ENCODE data around the gene TSPAN31.
A peak's percentile ranks its signal among the peaks of the same experiment; 100 is the strongest.

TSPAN31 gene

DNA sequence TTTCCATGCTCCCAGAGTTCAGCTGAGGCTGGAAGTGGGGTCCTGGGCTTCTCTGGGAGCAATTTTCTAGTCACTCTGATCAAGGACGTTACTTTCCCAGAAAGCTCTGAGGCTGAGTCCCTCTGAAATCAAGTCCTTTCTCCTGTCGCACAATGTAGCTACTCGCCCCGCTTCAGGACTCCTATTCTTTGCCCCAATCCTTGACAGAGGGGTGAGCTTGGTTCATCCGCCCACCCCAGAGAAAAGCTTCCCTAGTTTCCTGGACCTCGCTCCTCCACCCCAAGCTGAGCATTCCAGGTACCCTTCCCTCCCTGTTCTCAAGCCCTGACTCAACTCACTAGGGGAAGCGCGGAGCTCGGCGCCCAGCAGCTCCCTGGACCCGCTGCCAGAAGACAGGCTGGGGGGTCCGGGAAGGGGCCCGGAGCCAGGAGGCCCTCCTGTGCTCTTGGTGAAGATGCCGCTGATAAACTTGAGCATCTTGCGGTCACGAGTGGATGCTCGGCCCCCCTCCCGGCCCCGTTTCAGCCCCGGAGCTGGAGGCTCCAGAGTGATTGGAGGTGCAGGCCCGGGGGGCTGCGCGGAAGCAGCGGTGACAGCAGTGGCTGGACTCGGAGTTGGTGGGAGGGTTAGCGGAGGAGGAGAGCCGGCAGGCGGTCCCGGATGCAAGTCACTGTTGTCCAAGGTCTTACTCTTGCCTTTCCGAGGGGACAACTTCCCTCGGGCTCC, 7.9 kb upstream of the TSPAN31 start:
- DNase-seq, result no peak

DNA sequence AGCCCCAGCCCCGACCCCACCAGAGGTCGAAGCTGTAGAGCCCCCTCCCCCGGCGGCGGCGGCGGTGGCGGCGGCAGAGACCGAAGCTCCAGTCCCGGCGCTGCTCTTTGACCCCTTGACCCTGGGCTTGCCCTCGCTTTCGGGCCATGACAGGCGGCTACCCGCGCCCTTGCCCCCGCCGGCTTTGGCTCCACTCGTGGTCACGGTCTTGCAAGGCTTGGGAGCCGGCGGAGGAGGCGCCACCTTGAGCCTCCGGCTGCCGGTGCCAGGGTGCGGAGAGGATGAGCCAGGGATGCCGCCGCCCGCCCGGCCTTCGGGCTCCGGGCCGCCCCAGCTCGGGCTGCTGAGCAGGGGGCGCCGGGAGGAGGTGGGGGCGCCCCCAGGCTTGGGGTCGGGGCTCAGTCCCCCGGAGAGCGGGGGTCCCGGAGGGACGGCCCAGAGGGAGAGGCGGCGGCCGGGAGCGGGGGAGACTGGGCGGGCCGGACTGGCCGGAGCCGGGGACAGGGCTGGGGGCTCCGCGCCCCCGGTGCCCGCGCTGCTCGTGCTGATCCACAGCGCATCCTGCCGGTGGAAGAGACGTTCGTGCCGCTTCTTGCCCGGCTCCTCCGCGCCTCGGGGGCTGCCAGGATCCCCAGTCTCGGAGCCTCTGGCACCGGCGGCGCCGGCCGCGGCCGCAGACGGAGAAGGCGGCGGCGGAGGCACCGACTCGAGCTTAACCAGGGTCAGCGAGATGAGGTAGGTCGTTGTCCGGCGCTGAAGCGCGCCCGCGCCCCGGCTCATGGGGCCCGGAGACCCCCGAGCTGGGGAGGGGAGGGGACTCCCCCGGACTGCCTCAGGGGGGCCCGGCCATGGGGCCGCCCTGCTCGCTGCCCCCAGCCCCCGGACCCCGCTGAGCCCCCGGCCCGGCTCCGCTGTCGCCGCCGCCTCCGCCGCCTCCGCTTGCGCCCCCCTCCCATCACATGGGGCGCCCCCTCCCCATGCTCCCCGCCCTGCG, 7.1 kb upstream of the TSPAN31 start:
- no peak for DNase-seq

DNA sequence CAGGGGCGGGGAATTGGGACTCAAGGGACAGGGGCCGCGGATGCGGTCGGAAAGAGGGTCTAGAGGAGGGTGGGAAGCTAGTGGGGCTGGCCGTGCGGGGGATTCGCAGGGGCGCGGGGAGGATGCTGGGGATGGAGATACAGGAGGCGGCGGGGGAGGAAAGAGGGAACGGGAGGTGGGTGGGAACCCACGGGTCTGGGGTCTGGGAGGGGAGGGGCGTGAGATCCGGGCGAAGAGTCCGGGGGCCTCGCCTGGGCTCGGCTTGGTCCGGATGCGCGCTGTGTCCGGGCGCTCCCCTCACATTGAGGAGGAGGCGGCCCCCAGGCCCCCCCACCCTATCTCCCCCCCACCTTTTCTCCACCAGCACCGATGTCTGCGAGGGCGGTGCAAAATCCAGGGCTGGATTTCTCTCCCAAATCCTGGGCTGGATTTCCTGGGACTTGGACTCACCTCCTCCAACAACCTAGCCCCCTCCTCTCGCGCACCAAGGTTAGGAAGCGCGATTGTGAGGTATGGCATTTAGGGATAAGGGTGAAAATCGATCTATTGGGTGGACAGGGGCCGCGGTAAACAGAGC, 6.1 kb upstream of the TSPAN31 start, which contains the start of gene AGAP2:
AGAP2 (minus strand) TSS at position 82 of the 577 bp plus-strand sequence. CDS start 496 bp downstream, outside the sequence.
- DNase-seq, result no peak

DNA sequence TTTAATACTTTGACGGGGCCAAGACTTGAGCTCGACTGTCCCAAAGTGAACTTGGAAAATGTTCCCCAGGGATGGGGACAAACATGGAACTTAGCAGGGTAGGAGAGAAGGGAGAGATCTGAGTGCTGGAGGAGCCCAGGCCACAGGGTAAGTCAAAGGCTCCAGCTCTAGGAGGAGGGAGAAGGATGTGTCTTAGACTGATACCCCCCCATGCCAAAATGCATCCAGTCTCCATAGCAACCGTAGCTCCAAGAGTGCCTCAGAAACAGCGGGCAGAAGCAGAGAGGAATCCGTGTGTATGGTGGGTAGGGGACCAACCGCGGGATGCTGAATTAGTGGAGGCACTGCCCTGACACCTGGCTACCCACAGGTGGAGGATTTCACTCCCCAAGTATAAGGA, 5.5 kb upstream of the TSPAN31 start:
- no peak for DNase-seq

DNA sequence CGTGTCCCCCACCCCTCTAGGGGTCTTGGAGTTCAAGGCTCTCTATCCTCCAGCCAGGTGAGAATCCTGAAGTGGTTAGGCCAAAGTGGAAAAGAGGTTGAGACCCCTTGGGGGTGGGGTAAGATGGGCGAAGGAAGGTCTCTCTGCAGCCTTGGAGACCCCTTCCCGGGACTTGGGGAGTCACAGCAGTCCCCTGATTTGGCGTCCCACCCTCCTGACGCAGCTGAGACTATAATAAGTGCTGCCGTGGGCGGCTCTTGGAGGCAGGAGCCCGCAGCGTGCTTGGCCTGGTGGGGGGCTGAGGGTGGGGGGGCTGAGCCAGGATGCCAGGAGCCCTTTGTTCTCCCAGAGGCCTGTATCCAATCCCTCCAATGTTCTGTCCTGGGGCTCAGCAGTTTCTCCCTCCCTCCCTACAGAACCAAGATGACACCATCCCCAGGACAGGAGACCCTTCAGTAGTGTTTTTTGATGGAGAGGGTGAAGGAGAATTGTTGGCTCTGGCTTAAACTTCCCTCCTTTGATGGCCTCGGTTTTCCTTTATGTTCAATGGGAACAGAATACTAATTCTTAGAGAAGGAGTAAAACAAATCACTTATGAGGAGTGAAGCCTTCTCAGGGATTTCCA, 4.8 kb upstream of the TSPAN31 start:
- no peak for DNase-seq

DNA sequence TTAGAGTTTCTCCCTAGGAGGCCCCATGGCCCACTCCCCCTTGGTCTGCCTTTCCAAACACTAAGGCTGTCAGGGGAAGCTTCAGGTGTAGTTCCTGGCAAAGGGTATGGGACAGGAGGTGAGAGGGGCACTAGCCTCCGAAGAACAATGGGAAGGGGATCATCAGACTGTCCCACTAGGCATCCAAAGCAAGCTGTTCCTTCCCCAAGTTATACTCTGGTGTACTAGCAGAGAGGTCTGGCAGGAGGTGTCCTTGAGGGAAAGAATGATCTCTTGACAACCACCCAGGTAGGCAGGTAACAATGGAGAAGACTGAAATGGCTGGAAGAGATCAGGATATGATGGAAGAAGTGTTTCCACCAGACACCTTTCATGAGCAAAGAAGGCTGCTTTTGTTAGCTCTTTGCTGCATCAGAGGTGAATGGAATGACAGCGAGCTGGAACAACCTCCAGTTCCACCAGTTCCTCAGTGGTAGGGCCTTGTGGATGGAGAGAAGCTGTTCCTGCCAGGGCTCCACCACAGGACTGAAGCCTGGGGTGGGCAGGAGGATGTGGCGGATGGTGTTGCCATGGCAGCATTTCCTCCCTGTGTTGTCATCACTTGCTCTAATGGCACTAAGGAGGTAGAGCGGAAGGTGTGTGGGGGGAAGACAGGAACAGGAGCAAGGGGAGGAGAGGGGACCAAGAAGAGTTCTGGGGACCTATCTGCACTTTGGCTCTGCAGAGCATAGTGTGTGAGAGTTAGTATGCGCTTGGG, 4.0 kb upstream of the TSPAN31 start:
- peak; percentile 92 for DNase-seq

DNA sequence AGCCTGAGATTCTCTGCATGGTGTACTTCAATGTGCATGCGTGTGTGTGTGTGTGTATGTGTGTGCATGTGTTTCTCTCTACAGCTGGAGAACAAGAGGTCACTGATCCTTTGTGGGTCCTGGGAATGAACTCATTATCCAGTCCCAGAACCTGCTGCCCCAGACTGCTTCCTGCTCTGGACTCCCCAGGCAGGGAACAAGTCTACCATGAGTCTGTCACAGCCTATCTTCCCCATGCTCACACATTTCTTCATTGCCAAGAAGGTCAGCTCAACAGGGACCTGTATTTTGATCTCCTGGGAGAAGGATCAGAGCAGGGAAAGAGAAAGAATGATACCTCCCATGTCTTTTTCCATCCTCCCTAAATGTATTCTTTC, 3.4 kb upstream of the TSPAN31 start:
- no peak for DNase-seq

DNA sequence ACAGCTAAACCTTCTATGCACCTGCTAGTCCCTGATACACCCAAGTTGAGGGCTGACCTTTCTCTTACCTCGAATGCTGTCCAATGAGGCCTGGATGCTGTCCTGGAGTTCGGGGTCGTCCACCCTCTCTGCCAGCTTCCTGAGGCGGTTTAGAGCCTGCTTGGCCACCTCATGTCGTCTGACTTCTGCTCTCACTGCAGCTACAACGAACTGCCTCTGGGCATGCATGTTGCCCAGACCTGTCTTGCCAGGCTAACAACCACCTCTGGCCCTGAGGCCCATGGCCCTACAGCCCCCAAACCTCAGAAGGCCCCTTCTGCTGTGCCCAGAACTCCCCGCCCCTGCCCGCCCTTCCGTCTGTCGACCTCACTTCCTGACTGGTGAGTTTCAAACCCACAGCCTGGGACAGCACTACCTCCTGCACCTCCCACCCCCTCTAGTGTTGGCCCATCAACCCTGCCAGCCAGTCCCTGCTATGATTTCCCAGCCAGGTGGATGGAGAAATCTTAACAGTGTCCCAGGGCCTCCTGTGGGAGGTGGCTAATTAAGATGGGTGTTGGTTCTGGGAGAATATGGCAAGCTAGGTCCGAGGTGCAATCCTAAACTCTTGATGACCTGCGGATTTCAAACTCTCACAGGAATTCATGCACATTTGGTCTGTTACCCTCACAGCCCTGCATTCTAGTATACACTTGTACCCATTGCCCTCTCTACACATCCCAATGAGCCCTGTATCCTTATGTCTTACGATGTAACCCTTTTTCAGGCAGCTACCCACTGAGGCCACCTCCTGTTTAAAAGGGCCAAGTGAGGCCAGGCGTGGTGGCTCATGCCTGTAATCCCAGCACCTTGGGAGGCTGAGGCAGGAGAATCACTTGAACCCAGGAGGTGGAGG, 2.7 kb upstream of the TSPAN31 start:
- peak; percentile 82 for DNase-seq

DNA sequence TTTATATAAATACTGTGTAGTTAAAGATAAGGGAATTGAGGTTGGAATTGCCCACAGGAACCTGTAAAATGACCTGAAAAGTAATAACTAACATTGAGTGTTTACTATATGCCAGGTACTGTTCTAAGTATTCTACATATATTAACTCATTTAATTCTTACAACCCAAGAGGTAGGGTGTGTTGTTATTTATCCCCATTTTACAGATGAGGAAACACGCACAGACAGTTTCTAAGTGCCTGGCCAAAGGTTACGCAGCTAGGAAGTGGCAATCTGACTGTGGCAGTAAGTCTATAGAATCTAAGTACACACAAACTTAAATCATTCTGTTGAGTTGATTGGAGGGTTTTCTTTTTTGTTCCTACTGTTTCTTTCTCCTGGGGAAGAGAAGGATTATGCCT, 1.1 kb upstream of the TSPAN31 start:
- DNase-seq, result no peak

DNA sequence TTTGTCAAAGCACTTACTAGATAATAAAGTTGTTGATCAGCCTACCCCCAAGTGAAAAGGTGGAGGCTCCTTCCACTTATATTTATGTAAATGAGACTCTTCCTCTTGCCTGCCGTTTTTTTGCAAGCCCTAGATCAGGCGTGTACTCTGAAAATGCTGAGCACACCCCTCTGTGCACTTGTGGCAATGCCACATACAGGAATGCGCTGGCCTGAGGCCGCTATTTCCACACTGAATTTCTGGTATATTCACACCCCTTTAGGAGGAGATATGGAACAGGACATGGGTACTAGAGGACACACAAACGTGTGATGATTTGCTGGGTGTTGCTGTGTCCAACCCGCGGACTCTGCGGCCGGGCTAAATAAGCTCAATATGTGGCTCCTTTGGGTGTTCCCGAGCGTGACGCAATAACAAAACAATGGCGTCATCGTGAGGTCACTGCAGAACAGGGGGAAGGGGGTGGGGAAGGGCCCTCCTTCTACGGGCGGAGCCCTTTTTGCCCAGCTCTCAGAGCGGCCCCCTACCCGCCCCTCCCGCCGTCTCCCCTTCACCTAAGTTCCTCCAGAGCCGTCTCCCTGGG, 554 bp upstream of the TSPAN31 start:
- no peak for DNase-seq

DNA sequence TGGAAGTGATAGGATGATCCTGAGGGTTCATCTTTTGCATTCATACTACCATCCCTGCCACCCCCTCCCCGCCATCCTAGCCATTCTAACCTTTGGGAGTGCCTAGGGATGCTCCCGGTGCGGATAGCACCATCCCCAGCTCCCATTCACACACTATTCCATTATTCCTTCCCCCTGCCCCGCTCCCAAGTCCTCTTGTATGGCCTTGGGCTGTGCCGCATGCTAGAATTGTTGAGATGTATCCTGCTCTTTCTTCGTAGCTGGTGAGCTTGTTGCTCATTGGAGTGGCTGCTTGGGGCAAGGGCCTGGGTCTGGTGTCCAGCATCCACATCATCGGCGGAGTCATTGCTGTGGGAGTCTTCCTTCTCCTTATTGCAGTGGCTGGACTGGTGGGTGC, 644 bp downstream of the TSPAN31 start:
- DNase-seq, result no peak

DNA sequence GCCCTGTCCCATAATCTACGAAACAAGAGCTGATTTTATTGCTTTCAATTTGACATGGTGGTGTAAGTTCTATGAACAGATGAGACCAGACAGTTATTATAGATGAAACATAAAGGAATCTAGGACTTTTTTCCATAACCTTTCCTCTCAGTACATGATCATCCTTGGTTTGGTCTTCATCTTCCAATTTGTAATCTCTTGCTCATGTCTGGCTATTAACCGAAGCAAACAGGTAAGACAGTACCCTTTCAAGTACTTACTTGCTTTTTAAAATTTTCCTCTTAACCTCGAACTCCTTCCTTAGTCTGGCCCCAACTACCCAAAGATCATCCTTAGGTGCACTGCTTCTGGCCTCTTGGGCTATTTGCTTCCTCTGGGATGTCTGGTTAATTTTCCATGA, 1.2 kb downstream of the TSPAN31 start:
- no peak for DNase-seq

DNA sequence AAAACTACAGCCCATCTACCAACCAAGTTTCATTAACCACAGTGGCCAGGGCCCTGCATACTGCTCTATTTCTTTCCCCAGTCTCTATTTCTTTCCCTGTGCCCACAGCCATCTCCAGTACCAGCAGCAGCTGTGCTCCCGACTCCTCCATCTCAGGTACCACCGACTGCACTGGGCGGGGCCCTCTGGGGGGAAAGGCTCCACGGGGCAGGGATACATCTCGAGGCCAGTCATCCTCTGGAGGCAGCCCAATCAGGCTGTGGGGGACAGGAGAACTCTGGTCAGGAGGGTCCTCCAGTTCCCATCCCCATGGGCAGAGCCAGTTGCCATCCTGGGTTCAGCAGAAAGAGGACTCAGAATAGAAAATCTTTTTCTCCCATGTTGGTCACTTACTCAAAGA, 4.2 kb downstream of the TSPAN31 start:
- no peak for DNase-seq

DNA sequence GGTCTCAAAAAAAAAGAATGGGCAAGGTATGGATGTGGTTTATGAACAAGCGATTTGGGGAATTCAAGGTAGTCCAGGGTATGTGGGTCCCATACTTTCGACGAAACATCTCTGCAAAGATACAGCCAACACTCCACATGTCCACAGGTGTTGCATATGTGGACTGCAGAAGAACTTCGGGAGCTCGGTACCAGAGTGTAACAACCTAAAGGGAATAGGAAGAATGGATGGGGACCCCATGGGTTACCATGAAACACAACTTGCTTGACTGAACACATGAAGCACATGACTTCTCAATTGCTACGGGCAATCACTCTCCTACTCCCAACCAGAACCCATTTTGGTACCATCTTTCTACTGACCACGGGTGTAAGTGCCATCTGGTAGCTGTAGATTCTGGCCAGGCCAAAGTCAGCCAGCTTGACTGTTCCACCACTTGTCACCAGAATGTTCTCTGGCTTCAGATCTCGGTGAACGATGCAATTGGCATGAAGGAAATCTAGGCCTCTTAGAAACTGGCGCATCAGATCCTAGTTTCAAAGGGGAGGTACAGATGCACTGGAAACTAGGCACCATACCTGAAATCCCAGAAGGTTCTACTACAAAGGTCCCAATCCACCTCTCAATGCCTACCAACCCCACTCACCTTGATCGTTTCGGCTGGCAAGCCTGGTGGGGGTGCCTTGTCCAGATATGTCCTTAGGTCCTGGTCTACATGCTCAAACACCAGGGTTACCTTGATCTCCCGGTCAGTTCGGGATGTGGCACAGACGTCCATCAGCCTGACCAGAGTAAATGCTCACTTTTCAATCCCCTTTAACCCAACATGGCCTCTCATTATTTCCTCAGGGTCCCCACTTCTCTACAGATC, 6.0 kb downstream of the TSPAN31 start:
- DNase-seq, result no peak

DNA sequence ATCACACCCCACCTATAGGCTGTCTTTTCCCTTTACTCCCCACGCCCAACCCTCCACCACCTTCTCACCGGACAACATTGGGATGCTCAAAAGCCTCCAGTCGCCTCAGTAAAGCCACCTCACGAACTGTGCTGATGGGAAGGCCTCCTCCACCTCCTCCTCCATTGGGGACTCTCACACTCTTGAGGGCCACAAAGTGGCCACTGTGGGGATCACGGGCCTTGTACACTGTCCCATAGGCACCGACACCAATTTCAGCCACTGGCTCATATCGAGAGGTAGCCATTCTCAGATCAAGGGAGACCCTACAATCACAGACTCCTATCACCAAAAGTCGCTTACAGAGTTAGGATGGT, 6.6 kb downstream of the TSPAN31 start:
- no peak for DNase-seq

DNA sequence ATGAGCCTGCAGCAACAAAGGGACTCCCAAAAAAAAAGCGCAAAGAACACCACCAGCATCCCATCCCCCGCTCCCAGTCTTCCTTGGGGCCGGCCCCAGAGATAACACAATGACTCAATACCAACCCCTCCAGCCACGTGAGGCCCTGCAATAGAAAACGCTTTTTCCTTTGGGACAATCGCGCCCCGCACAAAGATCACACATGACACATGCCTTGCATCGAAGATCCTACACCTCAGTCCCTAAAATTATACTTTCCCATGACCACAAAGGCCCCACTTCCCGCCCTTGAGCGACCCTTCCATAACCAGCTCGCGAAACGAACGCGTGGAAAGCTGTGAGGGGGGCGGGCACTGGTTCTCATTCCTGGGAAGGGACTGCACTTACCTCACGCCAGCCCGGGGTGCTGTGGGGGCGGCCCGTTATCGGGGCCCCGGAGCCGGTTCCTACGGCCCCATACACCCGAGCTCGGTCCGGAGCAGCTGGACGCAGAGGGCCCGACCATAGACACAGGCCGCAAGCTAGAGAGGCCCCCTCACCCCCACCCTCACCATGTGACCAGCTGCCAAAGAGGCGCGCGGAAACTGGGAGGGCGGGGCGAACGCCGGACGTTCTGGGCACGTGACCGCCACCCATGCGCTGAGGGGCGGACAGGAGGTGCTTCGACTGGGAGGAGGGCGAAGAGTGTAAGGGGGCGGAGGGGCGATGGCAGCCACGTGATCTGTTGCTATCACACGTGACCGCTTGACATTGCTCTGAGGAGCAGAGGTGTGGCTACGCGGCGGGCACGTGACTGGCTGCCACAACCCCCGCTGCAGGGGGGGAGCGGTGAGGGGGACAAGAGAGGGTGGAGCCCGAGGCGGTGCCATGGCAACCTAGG, 7.2 kb downstream of the TSPAN31 start, which contains the start of gene CDK4:
CDK4 (minus strand) TSS at position 523 of the 880 bp plus-strand sequence. CDS start 593 bp downstream, outside the sequence.
- DNase-seq, result peak; percentile 99

DNA sequence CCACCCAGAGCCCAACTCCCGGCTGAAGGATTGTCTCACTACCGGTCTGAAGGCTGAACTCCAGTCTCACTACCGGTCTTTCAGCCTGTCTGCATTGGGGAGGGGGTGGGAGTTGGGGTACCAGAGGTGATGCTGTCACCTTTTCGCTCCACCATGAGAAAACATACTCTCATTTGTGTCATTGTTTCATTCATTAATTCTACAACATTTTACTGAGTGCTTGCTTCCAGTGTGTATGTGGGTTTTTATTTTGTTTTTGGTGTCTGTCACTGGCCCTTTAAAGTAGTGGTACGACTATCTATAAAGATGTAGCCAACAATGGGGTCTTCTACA, 7.8 kb downstream of the TSPAN31 start:
- DNase-seq, result no peak

DNA sequence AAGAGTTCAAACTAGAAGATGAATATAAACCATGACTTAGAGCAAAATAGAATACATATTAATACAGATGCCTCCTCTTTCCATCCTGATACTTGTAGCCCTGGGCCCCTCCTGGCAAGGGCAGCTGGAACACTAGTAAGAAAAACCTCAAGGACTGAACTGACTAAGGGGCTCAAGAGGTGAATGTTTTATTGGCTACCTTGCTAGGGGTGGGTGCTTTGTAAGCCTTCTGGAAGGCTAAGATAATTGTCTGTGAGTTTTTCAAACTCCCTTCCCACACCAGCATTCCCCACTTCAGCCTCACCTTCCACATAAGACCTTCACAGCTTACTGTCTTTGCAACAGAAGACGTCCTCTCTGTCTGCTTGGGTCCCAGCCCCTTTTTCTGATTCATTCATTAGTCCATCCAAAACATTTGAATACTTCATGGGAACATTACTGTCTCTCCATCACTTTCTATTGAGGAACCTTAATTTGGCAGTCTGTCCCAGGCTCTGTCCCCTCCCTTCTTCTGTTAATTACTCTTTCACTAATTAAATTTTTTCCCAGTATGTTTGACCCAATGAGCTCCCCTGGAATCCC, 9.0 kb downstream of the TSPAN31 start:
- DNase-seq, result no peak
